ENCODE results near the gene DENND4A.

Gene DENND4A

GRCh38 chr15:65766422-65767263, 25.4 kb downstream of the DENND4A start:
- TF ChIP-seq, protein P1, sequence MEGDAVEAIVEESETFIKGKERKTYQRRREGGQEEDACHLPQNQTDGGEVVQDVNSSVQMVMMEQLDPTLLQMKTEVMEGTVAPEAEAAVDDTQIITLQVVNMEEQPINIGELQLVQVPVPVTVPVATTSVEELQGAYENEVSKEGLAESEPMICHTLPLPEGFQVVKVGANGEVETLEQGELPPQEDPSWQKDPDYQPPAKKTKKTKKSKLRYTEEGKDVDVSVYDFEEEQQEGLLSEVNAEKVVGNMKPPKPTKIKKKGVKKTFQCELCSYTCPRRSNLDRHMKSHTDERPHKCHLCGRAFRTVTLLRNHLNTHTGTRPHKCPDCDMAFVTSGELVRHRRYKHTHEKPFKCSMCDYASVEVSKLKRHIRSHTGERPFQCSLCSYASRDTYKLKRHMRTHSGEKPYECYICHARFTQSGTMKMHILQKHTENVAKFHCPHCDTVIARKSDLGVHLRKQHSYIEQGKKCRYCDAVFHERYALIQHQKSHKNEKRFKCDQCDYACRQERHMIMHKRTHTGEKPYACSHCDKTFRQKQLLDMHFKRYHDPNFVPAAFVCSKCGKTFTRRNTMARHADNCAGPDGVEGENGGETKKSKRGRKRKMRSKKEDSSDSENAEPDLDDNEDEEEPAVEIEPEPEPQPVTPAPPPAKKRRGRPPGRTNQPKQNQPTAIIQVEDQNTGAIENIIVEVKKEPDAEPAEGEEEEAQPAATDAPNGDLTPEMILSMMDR (IDR thresholded peaks at IDR 0.05; ENCODE audit: insufficient read depth, low read depth, low read length, missing control alignments) = no peak
- H3K4me3 ChIP-seq (ENCODE audit: low read length) = no peak overlapping the region
- peak; percentile 10 for DNase-seq (ENCODE audit: low read depth)

GRCh38 chr15:65765106-65765505, 27.0 kb downstream of the DENND4A start:
- H3K4me3 ChIP-seq (ENCODE audit: low read length) = no peak overlapping the region
- TF ChIP-seq, protein P1 (IDR thresholded peaks at IDR 0.05; ENCODE audit: insufficient read depth, low read depth, low read length, missing control alignments) = no peak
- no peak for DNase-seq (ENCODE audit: low read depth)

- TF ChIP-seq, protein P1 (IDR thresholded peaks at IDR 0.05; ENCODE audit: insufficient read depth, low read depth, low read length, missing control alignments) = no peak
- no peak for DNase-seq (ENCODE audit: low read depth)
- H3K4me3 ChIP-seq (ENCODE audit: low read length) = no peak overlapping the region
Observed at GRCh38 chr15:65762914-65763787, 28.9 kb downstream of the DENND4A start.

DNA sequence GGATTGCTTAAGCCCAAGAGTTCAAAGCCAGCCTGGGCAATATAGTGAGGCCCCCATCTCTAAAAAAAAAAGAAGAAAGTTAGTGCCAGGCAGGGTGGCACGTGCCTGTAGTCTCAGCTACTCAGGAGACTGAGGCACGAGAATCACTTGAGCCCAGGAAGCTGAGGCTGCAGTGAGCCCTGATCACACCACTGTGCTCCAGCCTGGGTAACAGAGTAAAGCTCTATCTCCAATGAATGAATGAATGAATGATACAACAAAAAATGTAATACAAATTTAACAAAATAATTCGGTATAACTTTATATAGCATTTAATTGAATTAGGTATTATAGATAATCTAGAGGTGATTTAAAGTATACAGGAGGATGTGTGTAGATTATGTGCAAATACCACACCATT, 29.7 kb downstream of the DENND4A start:
- DNase-seq (ENCODE audit: low read depth) = no peak
- TF ChIP-seq, protein P1 (IDR thresholded peaks at IDR 0.05; ENCODE audit: insufficient read depth, low read depth, low read length, missing control alignments) = no peak
- H3K4me3 ChIP-seq (ENCODE audit: low read length) = no peak overlapping the region

- TF ChIP-seq, protein P1 (IDR thresholded peaks at IDR 0.05; ENCODE audit: insufficient read depth, low read depth, low read length, missing control alignments) = no peak
Observed at GRCh38 chr15:65761210-65761926, 30.7 kb downstream of the DENND4A start.

GRCh38 chr15:65759441-65759840, 32.7 kb downstream of the DENND4A start:
- TF ChIP-seq, protein P1 (IDR thresholded peaks at IDR 0.05; ENCODE audit: insufficient read depth, low read depth, low read length, missing control alignments) = no peak
- H3K4me3 ChIP-seq (ENCODE audit: low read length) = no peak overlapping the region
- DNase-seq (ENCODE audit: low read depth) = no peak

More at GRCh38 chr15:65761210-65761926, 30.7 kb downstream of the DENND4A start:
- no peak for DNase-seq (ENCODE audit: low read depth)
- no peak overlapping the region for H3K4me3 ChIP-seq (ENCODE audit: low read length)

Data from epithelial cell of esophagus (primary cell).